Astrocyte (in vitro differentiated cells and primary cell): ENCODE data around the gene BTLA. TPM values are rescaled to one million over a fixed set of nuclear protein-coding genes. Genes with fewer than 3 reads are reported as not detected.
"Not testable (repeated sequence)": the region's sequence is repeated elsewhere in the genome, so short reads cannot be mapped to it uniquely, and the experiment has no call there.

Experiments used
- DNase-seq: peaks from one replicate; pipeline ENCODE4 v3.0.0-alpha.2; 2010; ENCODE audit warnings: low read depth
- FAIRE-seq: peaks from 2 replicates; lab custom pipeline; 2011; peaks lifted over from hg19 to GRCh38; lab: Jason Lieb, UNC
- H2AFZ ChIP-seq: 2 replicates; pipeline ENCODE4 v1.6.0; 2012; ENCODE audit warnings: low read depth, low read length, inconsistent platforms
- H3K27ac ChIP-seq: 2 replicates; pipeline ENCODE4 v1.5.1; 2011; ENCODE audit warnings: low read depth, low read length, inconsistent platforms
- H3K27me3 ChIP-seq: 2 replicates; pipeline ENCODE4 v1.6.0; 2011; ENCODE audit warnings: low read length, inconsistent platforms; ENCODE audit not compliant: insufficient read depth
- H3K36me3 ChIP-seq: 2 replicates; pipeline ENCODE4 v1.5.1; 2011; ENCODE audit warnings: low read length, inconsistent platforms; ENCODE audit not compliant: insufficient read depth
- H3K4me1 ChIP-seq: 2 replicates; pipeline ENCODE4 v1.5.1; 2011; ENCODE audit warnings: low read length, inconsistent platforms; ENCODE audit not compliant: insufficient read depth
- H3K4me2 ChIP-seq: 2 replicates; pipeline ENCODE4 v1.6.0; 2012; ENCODE audit warnings: low read length, inconsistent platforms
- H3K4me3 ChIP-seq: 2 replicates; pipeline ENCODE4 v1.5.1; 2011; ENCODE audit warnings: low read depth, mild to moderate bottlenecking, low read length, inconsistent platforms; ENCODE audit not compliant: insufficient read depth
- H3K79me2 ChIP-seq: 2 replicates; pipeline ENCODE4 v1.6.0; 2012; ENCODE audit warnings: mild to moderate bottlenecking, low read length, inconsistent platforms; ENCODE audit not compliant: insufficient read depth
- H3K9ac ChIP-seq: 2 replicates; pipeline ENCODE4 v1.6.0; 2012; ENCODE audit warnings: mild to moderate bottlenecking, low read length, inconsistent platforms
- H3K9me3 ChIP-seq: 2 replicates; pipeline ENCODE4 v1.5.1; 2012; ENCODE audit warnings: low read depth, mild to moderate bottlenecking, low read length, inconsistent platforms; ENCODE audit not compliant: insufficient read depth
- H4K20me1 ChIP-seq: 2 replicates; pipeline ENCODE4 v1.6.0; 2012; ENCODE audit warnings: low read length, inconsistent platforms; ENCODE audit not compliant: insufficient read depth
- H3K27ac Mint-ChIP-seq: one replicate; pipeline ENCODE4 v1.8.0; 2021; ENCODE audit warnings: mild to moderate bottlenecking, mixed read lengths; ENCODE audit not compliant: unreplicated experiment
- H3K27me3 Mint-ChIP-seq: one replicate; pipeline ENCODE4 v1.8.0; 2021; ENCODE audit warnings: low read depth, mixed read lengths; ENCODE audit not compliant: unreplicated experiment
- H3K36me3 Mint-ChIP-seq: one replicate; pipeline ENCODE4 v1.8.0; 2021; ENCODE audit warnings: low read depth, mixed read lengths; ENCODE audit not compliant: unreplicated experiment
- H3K4me1 Mint-ChIP-seq: one replicate; pipeline ENCODE4 v1.8.0; 2021; ENCODE audit warnings: low read depth, mixed read lengths; ENCODE audit not compliant: unreplicated experiment
- H3K4me3 Mint-ChIP-seq: one replicate; pipeline ENCODE4 v1.8.0; 2021; ENCODE audit warnings: mild to moderate bottlenecking, moderate library complexity, mixed read lengths; ENCODE audit not compliant: unreplicated experiment
- H3K9me3 Mint-ChIP-seq: one replicate; pipeline ENCODE4 v1.8.0; 2021; ENCODE audit warnings: mild to moderate bottlenecking, mixed read lengths; ENCODE audit not compliant: unreplicated experiment
- CTCF ChIP-seq: IDR thresholded peaks from 2 replicates; pipeline ENCODE4 v1.5.1; 2011; ENCODE audit warnings: low read depth, mild to moderate bottlenecking, inconsistent platforms, low read length, moderate library complexity; ENCODE audit not compliant: insufficient read depth
- EZH2 ChIP-seq: IDR thresholded peaks from 2 replicates; pipeline ENCODE4 v1.6.1; 2012; ENCODE audit warnings: mild to moderate bottlenecking, low read length, inconsistent platforms; ENCODE audit not compliant: insufficient read depth
- total RNA-seq: library from RNA; stranded (reverse); gene quantifications from 2 replicates; pipeline ENCODE4 v1.2.1, GENCODE V29; 2021

BTLA gene
- total RNA-seq, 1 donor from 2014 or later: not detected

- no peaks in the 10 kb centered on the region for H3K9me3 Mint-ChIP-seq
- H3K4me1 Mint-ChIP-seq: peaks cover 20% of the 10 kb centered on the region
- FAIRE-seq: no peak
- no peaks in the 10 kb centered on the region for H4K20me1 ChIP-seq
- no peak overlapping the region for H3K27ac Mint-ChIP-seq
- H3K27me3 Mint-ChIP-seq: no peaks in the 10 kb centered on the region
- H3K4me2 ChIP-seq: no peak overlapping the region
- no peaks in the 10 kb centered on the region for H3K36me3 Mint-ChIP-seq
- no peak overlapping the region for H3K9ac ChIP-seq
- H3K36me3 ChIP-seq: no peaks in the 10 kb centered on the region
- H3K4me1 ChIP-seq: no peaks in the 10 kb centered on the region
- H3K27ac ChIP-seq: no peak overlapping the region
- no peak overlapping the region for H2AFZ ChIP-seq
- no peak for DNase-seq
- H3K27me3 ChIP-seq: no peaks in the 10 kb centered on the region
- no peaks in the 10 kb centered on the region for H3K9me3 ChIP-seq
- H3K79me2 ChIP-seq: no peaks in the 10 kb centered on the region
- TF ChIP-seq EZH2 (no peak), CTCF (no peak)
- no peak overlapping the region for H3K4me3 ChIP-seq
- no peak overlapping the region for H3K4me3 Mint-ChIP-seq
Observed at GRCh38 chr3:112466020-112466419, 33.3 kb downstream of the BTLA start.

- Mint-ChIP-seq H3K36me3 (no peaks in the 10 kb centered on the region), H3K4me3 (no peak overlapping the region), H3K27me3 (no peaks in the 10 kb centered on the region), H3K4me1 (peaks cover 9% of the 10 kb centered on the region), H3K27ac (no peak overlapping the region), H3K9me3 (no peaks in the 10 kb centered on the region)
- Histone ChIP-seq H3K27me3 (no peaks in the 10 kb centered on the region), H3K36me3 (no peaks in the 10 kb centered on the region), H3K27ac (no peak overlapping the region), H3K4me2 (no peak overlapping the region), H3K9me3 (no peaks in the 10 kb centered on the region), H2AFZ (no peak overlapping the region), H4K20me1 (no peaks in the 10 kb centered on the region), H3K4me1 (no peaks in the 10 kb centered on the region), H3K79me2 (no peaks in the 10 kb centered on the region), H3K4me3 (no peak overlapping the region), H3K9ac (no peak overlapping the region)
- TF ChIP-seq EZH2 (no peak), CTCF (no peak)
- DNase-seq (no peak), FAIRE-seq (no peak)
Observed at GRCh38 chr3:112464264-112464663, 35.0 kb downstream of the BTLA start.

- Histone ChIP-seq H3K27me3 (no peaks in the 10 kb centered on the region), H3K4me2 (no peak overlapping the region), H3K4me3 (no peak overlapping the region), H3K36me3 (no peaks in the 10 kb centered on the region), H3K4me1 (no peaks in the 10 kb centered on the region), H4K20me1 (no peaks in the 10 kb centered on the region), H2AFZ (no peak overlapping the region), H3K9me3 (no peaks in the 10 kb centered on the region), H3K27ac (no peak overlapping the region), H3K9ac (no peak overlapping the region), H3K79me2 (no peaks in the 10 kb centered on the region)
- no peak overlapping the region for H3K27ac Mint-ChIP-seq
- H3K9me3 Mint-ChIP-seq: no peaks in the 10 kb centered on the region
- DNase-seq (no peak), FAIRE-seq (no peak)
- no peak overlapping the region for H3K4me3 Mint-ChIP-seq
- no peaks in the 10 kb centered on the region for H3K27me3 Mint-ChIP-seq
- H3K36me3 Mint-ChIP-seq: no peaks in the 10 kb centered on the region
- peaks cover 9% of the 10 kb centered on the region for H3K4me1 Mint-ChIP-seq
- TF ChIP-seq EZH2 (no peak), CTCF (no peak)
Observed at GRCh38 chr3:112463250-112463649, 36.0 kb downstream of the BTLA start.

- not testable (repeated sequence) for H3K4me3 ChIP-seq, H3K27ac ChIP-seq, DNase-seq, H3K27me3 ChIP-seq, H3K4me1 ChIP-seq, H3K27ac Mint-ChIP-seq, H3K27me3 Mint-ChIP-seq, H3K36me3 Mint-ChIP-seq, H3K9me3 Mint-ChIP-seq, H3K4me2 ChIP-seq, H2AFZ ChIP-seq, H3K79me2 ChIP-seq, H3K4me1 Mint-ChIP-seq, FAIRE-seq, H3K36me3 ChIP-seq, H3K9ac ChIP-seq, H4K20me1 ChIP-seq, H3K4me3 Mint-ChIP-seq, H3K9me3 ChIP-seq
Observed at GRCh38 chr3:112461787-112462186, 37.5 kb downstream of the BTLA start.
